GM12878 (cell line): Measurements from ENCODE around the gene ADSL. TPM values are rescaled to one million over a fixed set of nuclear protein-coding genes. Genes with fewer than 3 reads are reported as not detected.

Source experiments
- ATAC-seq: fragments of 200-7000 bp; cut with Tn5 transposase; 3 replicates; pipeline ENCODE4 v1.9.1; 2020; ENCODE audit warnings: mild to moderate bottlenecking, moderate library complexity
- BruUV-seq: library from RNA; stranded (reverse); fragments of 400-500 nt; replicated peaks from 2 replicates; lab custom pipeline; 2021; lab: Mats Ljungman, UMichigan
- CTCF ChIA-PET: fragments of 300-600 bp; sonication (Branson Sonifier 250); formaldehyde crosslinking; extraction: SDS; loops from one replicate; lab custom pipeline; 2021; ENCODE audit warnings: inconsistent platforms; lab: Yijun Ruan, JAX
- POLR2A ChIA-PET: fragments of 350-600 bp; formaldehyde crosslinking; extraction: SDS; loops from one replicate; lab custom pipeline; 2021; ENCODE audit warnings: inconsistent platforms; lab: Charles Lee
- RAD21 ChIA-PET: fragments of 300-600 bp; sonication (Branson Sonifier 250); formaldehyde crosslinking; loops from one replicate; lab custom pipeline; 2023; ENCODE audit warnings: antibody characterized with exemption; ENCODE audit not compliant: unreplicated experiment; lab: Charles Lee
- SMC1A ChIA-PET: fragments of 300-600 bp; sonication (Branson Sonifier 250); formaldehyde crosslinking; loops from one replicate; lab custom pipeline; 2023; ENCODE audit not compliant: unreplicated experiment, uncharacterized antibody; lab: Charles Lee
- DNase-seq: peaks from one replicate; pipeline ENCODE4 v3.0.0-alpha.2; 2011; ENCODE audit warnings: low read depth, low spot score
- FAIRE-seq: peaks from 3 replicates; lab custom pipeline; 2011; peaks lifted over from hg19 to GRCh38; lab: Jason Lieb, UNC
- H2AFZ ChIP-seq: 2 replicates; pipeline ENCODE4 v1.6.0; 2011; ENCODE audit warnings: low read depth, low read length, control low read depth; ENCODE audit not compliant: control insufficient read depth
- H3K27ac ChIP-seq: 2 replicates; pipeline ENCODE4 v1.5.1; 2011; ENCODE audit warnings: control low read depth; ENCODE audit not compliant: control insufficient read depth, insufficient read depth
- H3K27me3 ChIP-seq, 2 experiments: replicated peaks in 1 of 2; 2 replicates each; pipeline versions ENCODE4 v1.6.0 to v1.6.1; 2011; ENCODE audit warnings: low read length in 1 of 2; ENCODE audit not compliant: control insufficient read depth in 2 of 2, insufficient read depth in 2 of 2
- H3K36me3 ChIP-seq, 2 experiments: 2 replicates each; pipeline ENCODE4 v1.5.1; 2011; ENCODE audit warnings: low read length in 1 of 2; ENCODE audit not compliant: control insufficient read depth in 2 of 2, insufficient read depth in 2 of 2
- H3K4me1 ChIP-seq: 2 replicates; pipeline ENCODE4 v1.6.1; 2011; ENCODE audit warnings: mild to moderate bottlenecking, low read length, moderate library complexity, mixed read lengths; ENCODE audit not compliant: control insufficient read depth, insufficient read depth
- H3K4me2 ChIP-seq: 2 replicates; pipeline ENCODE4 v1.6.0; 2011; ENCODE audit warnings: control low read depth; ENCODE audit not compliant: control insufficient read depth, insufficient read depth
- H3K4me3 ChIP-seq: fragments of 200-600 bp; sonication (generic); 2 replicates; pipeline ENCODE4 v1.5.1; 2016
- H3K79me2 ChIP-seq: 2 replicates; pipeline ENCODE4 v1.6.0; 2011; ENCODE audit warnings: low read length; ENCODE audit not compliant: control insufficient read depth, insufficient read depth
- H3K9ac ChIP-seq: 2 replicates; pipeline ENCODE4 v1.8.0; 2011; ENCODE audit warnings: low read length, control low read depth, mixed read lengths; ENCODE audit not compliant: control insufficient read depth, insufficient read depth
- H3K9me3 ChIP-seq: replicated peaks from 3 replicates; pipeline ENCODE4 v1.5.1; 2011; ENCODE audit warnings: mild to moderate bottlenecking, low read length; ENCODE audit not compliant: control insufficient read depth, insufficient read depth
- H4K20me1 ChIP-seq: 2 replicates; pipeline ENCODE4 v1.6.0; 2011; ENCODE audit not compliant: control insufficient read depth, insufficient read depth
- ATF3 ChIP-seq: IDR thresholded peaks from 2 replicates; pipeline ENCODE4 v1.6.1; 2011; ENCODE audit warnings: low read depth, mild to moderate bottlenecking, low read length, moderate library complexity, borderline replicate concordance; ENCODE audit errors: extremely low read depth
- CBX3 ChIP-seq: fragments of 200-600 bp; sonication (generic); IDR thresholded peaks from 2 replicates; pipeline ENCODE4 v1.6.1; 2016; ENCODE audit warnings: low read depth, borderline replicate concordance
- CEBPZ ChIP-seq: fragments of 150-350 bp; IDR thresholded peaks from 2 replicates; pipeline ENCODE4 v1.6.1; 2016; ENCODE audit warnings: low read depth, low read length
- CREM ChIP-seq: IDR thresholded peaks from 2 replicates; pipeline ENCODE4 v1.6.1; 2014; ENCODE audit warnings: antibody characterized with exemption, low read depth
- HDGF ChIP-seq: fragments of 450-650 bp; IDR thresholded peaks from 2 replicates; pipeline ENCODE4 v1.6.1; 2016; ENCODE audit warnings: antibody characterized with exemption
- IRF5 ChIP-seq: fragments of 450-650 bp; IDR thresholded peaks from 2 replicates; pipeline ENCODE4 v1.6.1; 2017; ENCODE audit warnings: borderline replicate concordance
- MLLT1 ChIP-seq: fragments of 450-650 bp; IDR thresholded peaks from 2 replicates; pipeline ENCODE4 v1.6.1; 2016; ENCODE audit warnings: mild to moderate bottlenecking
- NRF1 ChIP-seq: conservative IDR thresholded peaks from 2 replicates; pipeline ENCODE4 v1.6.1; 2011; ENCODE audit warnings: mild to moderate bottlenecking, low read depth, low read length, improper control_type of control experiment
- POLR2A ChIP-seq: IDR thresholded peaks from 2 replicates; pipeline ENCODE4 v1.6.1; 2011; ENCODE audit warnings: low read depth, mild to moderate bottlenecking, low read length
- POLR2AphosphoS5 ChIP-seq: IDR thresholded peaks from 2 replicates; pipeline ENCODE4 v1.6.1; 2011; ENCODE audit warnings: mild to moderate bottlenecking, low read length, inconsistent platforms
- SREBF2 ChIP-seq: IDR thresholded peaks from 2 replicates; pipeline ENCODE4 v1.6.1; 2012; ENCODE audit warnings: mild to moderate bottlenecking, low read length
- STAT1 ChIP-seq: fragments of 450-650 bp; conservative IDR thresholded peaks from 2 replicates; pipeline ENCODE4 v1.6.1; 2014; ENCODE audit warnings: antibody characterized with exemption, mild to moderate bottlenecking
- SUZ12 ChIP-seq: fragments of 200-600 bp; sonication (generic); IDR thresholded peaks from one replicate; pipeline ENCODE4 v1.6.1; 2018; ENCODE audit warnings: antibody characterized with exemption, mild to moderate bottlenecking; ENCODE audit not compliant: unreplicated experiment
- TAF1 ChIP-seq: IDR thresholded peaks from 2 replicates; pipeline ENCODE4 v1.6.1; 2011; ENCODE audit warnings: mild to moderate bottlenecking, low read depth, low read length, borderline replicate concordance
- WRNIP1 ChIP-seq: IDR thresholded peaks from 2 replicates; pipeline ENCODE4 v1.6.1; 2011; ENCODE audit warnings: low read depth, low read length, improper control_type of control experiment, borderline replicate concordance
- ZNF622 ChIP-seq: fragments of 450-650 bp; IDR thresholded peaks from 2 replicates; pipeline ENCODE4 v1.6.1; 2017; ENCODE audit warnings: mild to moderate bottlenecking, inconsistent platforms
- WGBS: methylation state at CpG from one replicate; pipeline ENCODE4 v1.1.6; 2016; ENCODE audit warnings: low lambda C conversion rate; ENCODE audit not compliant: insufficient replicate concordance, insufficient coverage; ENCODE audit errors: missing lambda C conversion rate; 5-methylcytosine and 5-hydroxymethylcytosine counted together
- in situ Hi-C: fragments of 300-500 bp; cut with MboI; formaldehyde crosslinking; loops from 9 replicates; pipeline ENCODE4 v1.14.3; 2018; ENCODE audit warnings: mixed read lengths
- intact Hi-C: fragments of 100-400 bp; cut with micrococcal nuclease; formaldehyde crosslinking; loops from one replicate; pipeline ENCODE4 v1.14.2; 2022; ENCODE audit not compliant: unreplicated experiment
- polyA plus RNA-seq, 11 experiments: library from polyadenylated mRNA; depleted of rRNA in 4 of 11; unstranded in 6 of 11; stranded (reverse) in 5 of 11; fragments of >200 nt; fragmentation: Nextera tagmentation in 4 of 11; fragmentation: Illumina TruSeq in 1 of 11; extraction: Ambion mirVana in 4 of 11; extraction: Trizol in 1 of 11; gene quantifications; 1 replicate in 1 of 11; 2 replicates in 10 of 11; pipeline versions ENCODE4 v1.2.1 to v1.2.3, GENCODE V29; 2011 to 2016; ENCODE audit warnings: inconsistent platforms in 2 of 11, missing spikeins in 2 of 11, low read depth in 1 of 11
- total RNA-seq, 4 experiments: library from RNA; depleted of rRNA in 3 of 4; stranded (reverse); fragments of >200 nt in 3 of 4; fragmentation: Illumina TruSeq in 1 of 4; extraction: Trizol in 1 of 4; gene quantifications; 2 replicates each; pipeline versions ENCODE4 v1.2.1 to v1.2.3, GENCODE V29; 2013 to 2021

Gene ADSL
- total and polyA plus RNA-seq, 10 of the 15 experiments (the other 5 are each of a cell fraction or from before 2014, with no cell fraction given), result 126 to 313 (median 143) TPM

- Histone ChIP-seq H2AFZ (no peak overlapping the region), H3K4me1 (peaks cover 72% of the 10 kb centered on the region), H3K4me3 (peak overlapping the region; percentile 50), H3K27me3 (no peaks in the 10 kb centered on the region), H3K79me2 (peaks cover 56% of the 10 kb centered on the region), H4K20me1 (no peaks in the 10 kb centered on the region), H3K27ac (peak overlapping the region; percentile 84), H3K4me2 (peak overlapping the region; percentile 78), H3K9me3 (no peaks in the 10 kb centered on the region), H3K36me3 (peaks cover 8 to 27% of the 10 kb centered on the region in 2 experiments), H3K9ac (peak overlapping the region; percentile 56)
- in situ Hi-C loops (no loop called here), intact Hi-C loops (loop anchor here (1.0 to 10.0 kb wide), 5 partner anchors 24 to 458 kb away; no protein-coding TSS in a partner anchor)
- ChIA-PET RAD21 (interaction anchor here (0.5 to 3.6 kb wide), 53 partner anchors 8 to 945 kb away, joined by 3 to 121 read pairs (median 4); partner anchors contain the start of genes ADSL and MRTFA), CTCF (interaction anchor here (0.7 to 10.9 kb wide), 66 partner anchors 10 to 647 kb away, joined by 3 to 202 read pairs (median 5); partner anchors contain the start of genes MRTFA and SGSM3), SMC1A (interaction anchor here (0.8 to 8.1 kb wide), 52 partner anchors 11 to 462 kb away, joined by 3 to 141 read pairs (median 6); partner anchors contain the start of genes MRTFA and SGSM3), POLR2A (interaction anchor here (0.5 to 2.6 kb wide), 16 partner anchors 21 to 393 kb away, joined by 3 to 13 read pairs (median 4); partner anchors contain the start of gene MRTFA)
- ATAC-seq (peak; percentile 87), FAIRE-seq (peak; percentile 65), DNase-seq (peak; percentile 88)
- no TSS peak for BruUV-seq
- 8% methylated on average over 12 of the region's 12 CpGs for WGBS
- TF ChIP-seq POLR2AphosphoS5 (no peak), NRF1 (no peak), HDGF (no peak), MLLT1 (peak; percentile 77), CBX3 (no peak), TAF1 (no peak), CEBPZ (no peak), IRF5 (no peak), SUZ12 (no peak), POLR2A (no peak), CREM (0 out of 2 replicates have a peak, but pooled peaks have one; percentile 39), ZNF622 (no peak), ATF3 (no peak), WRNIP1 (no peak; the same call in 1 of the 2 replicates), SREBF2 (no peak), STAT1 (no peak)
Measured at GRCh38 chr22:40436505-40437431, 90.5 kb downstream of the ADSL start.
